Activated CD8-positive, alpha-beta T cell treated with anti-CD3 and anti-CD28 coated beads for 36 hours (primary cell): Measurements from ENCODE around the gene ASXL3. TPM values are rescaled to one million over a fixed set of nuclear protein-coding genes. Genes with fewer than 3 reads are reported as not detected.

Experiments used
- ATAC-seq: fragments of 200-7000 bp; cut with Tn5 transposase; one replicate; pipeline ENCODE4 v1.10.0; 2021; ENCODE audit warnings: mild to moderate bottlenecking, moderate library complexity
- CTCF ChIA-PET: fragments of 350-600 bp; sonication (Branson Sonifier 250); formaldehyde crosslinking; loops from one replicate; lab custom pipeline; 2021; ENCODE audit warnings: antibody characterized with exemption; lab: Charles Lee
- POLR2A ChIA-PET: fragments of 350-600 bp; sonication (Branson Sonifier 250); formaldehyde crosslinking; loops from one replicate; lab custom pipeline; 2021; ENCODE audit warnings: antibody characterized with exemption; lab: Charles Lee
- DNase-seq: peaks from one replicate; pipeline ENCODE4 v3.0.0-alpha.2; 2020
- H3K27ac Mint-ChIP-seq: one replicate; pipeline ENCODE4 v1.8.0; 2021; ENCODE audit warnings: mild to moderate bottlenecking, mixed read lengths
- H3K27me3 Mint-ChIP-seq: one replicate; pipeline ENCODE4 v1.8.0; 2021; ENCODE audit warnings: mixed read lengths
- H3K36me3 Mint-ChIP-seq: one replicate; pipeline ENCODE4 v1.8.0; 2021; ENCODE audit warnings: low read depth, mixed read lengths
- H3K4me1 Mint-ChIP-seq: one replicate; pipeline ENCODE4 v1.8.0; 2021; ENCODE audit warnings: low read depth, mixed read lengths
- H3K4me3 Mint-ChIP-seq: one replicate; pipeline ENCODE4 v1.8.0; 2021; ENCODE audit warnings: mild to moderate bottlenecking, moderate library complexity, mixed read lengths
- H3K9me3 Mint-ChIP-seq: one replicate; pipeline ENCODE4 v1.8.0; 2021; ENCODE audit warnings: mixed read lengths
- intact Hi-C: fragments of 100-400 bp; cut with micrococcal nuclease; formaldehyde crosslinking; loops from one replicate; pipeline ENCODE4 v1.10.0; 2022
- total RNA-seq, 2 experiments: library from RNA; stranded (reverse); gene quantifications; one replicate each; pipeline ENCODE4 v1.2.3, GENCODE V29; 2021
- TF ChIP-seq, protein P1 (sequence below): fragments of 200-600 bp; IDR thresholded peaks from one replicate; pipeline ENCODE4 v1.8.0; 2022; ENCODE audit warnings: antibody characterized with exemption, mild to moderate bottlenecking

ASXL3 gene
- total RNA-seq, 2 experiments from 2014 or later = not detected

GRCh38 chr18:33576999-33577646, 896 bp upstream of the ASXL3 start:
- H3K9me3 Mint-ChIP-seq = peaks cover 1% of the 10 kb centered on the region
- H3K27ac Mint-ChIP-seq = no peak overlapping the region
- ChIA-PET CTCF (no interaction called here), POLR2A (no interaction called here)
- ATAC-seq = no peak
- peaks cover 21% of the 10 kb centered on the region for H3K27me3 Mint-ChIP-seq
- H3K4me3 Mint-ChIP-seq = no peak overlapping the region
- intact Hi-C loops = no loop called here
- peaks cover 5% of the 10 kb centered on the region for H3K36me3 Mint-ChIP-seq
- peaks cover 4% of the 10 kb centered on the region for H3K4me1 Mint-ChIP-seq
- TF ChIP-seq, protein P1, sequence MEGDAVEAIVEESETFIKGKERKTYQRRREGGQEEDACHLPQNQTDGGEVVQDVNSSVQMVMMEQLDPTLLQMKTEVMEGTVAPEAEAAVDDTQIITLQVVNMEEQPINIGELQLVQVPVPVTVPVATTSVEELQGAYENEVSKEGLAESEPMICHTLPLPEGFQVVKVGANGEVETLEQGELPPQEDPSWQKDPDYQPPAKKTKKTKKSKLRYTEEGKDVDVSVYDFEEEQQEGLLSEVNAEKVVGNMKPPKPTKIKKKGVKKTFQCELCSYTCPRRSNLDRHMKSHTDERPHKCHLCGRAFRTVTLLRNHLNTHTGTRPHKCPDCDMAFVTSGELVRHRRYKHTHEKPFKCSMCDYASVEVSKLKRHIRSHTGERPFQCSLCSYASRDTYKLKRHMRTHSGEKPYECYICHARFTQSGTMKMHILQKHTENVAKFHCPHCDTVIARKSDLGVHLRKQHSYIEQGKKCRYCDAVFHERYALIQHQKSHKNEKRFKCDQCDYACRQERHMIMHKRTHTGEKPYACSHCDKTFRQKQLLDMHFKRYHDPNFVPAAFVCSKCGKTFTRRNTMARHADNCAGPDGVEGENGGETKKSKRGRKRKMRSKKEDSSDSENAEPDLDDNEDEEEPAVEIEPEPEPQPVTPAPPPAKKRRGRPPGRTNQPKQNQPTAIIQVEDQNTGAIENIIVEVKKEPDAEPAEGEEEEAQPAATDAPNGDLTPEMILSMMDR = no peak
- no peak for DNase-seq

- H3K4me3 Mint-ChIP-seq = peak overlapping the region; percentile 19
- CTCF ChIA-PET = no interaction called here
- H3K9me3 Mint-ChIP-seq = peaks cover 1% of the 10 kb centered on the region
- POLR2A ChIA-PET = interaction anchor here (0.6 kb wide), 1 partner anchor 82 kb away, joined by 3 read pairs; no protein-coding TSS in a partner anchor
- H3K27ac Mint-ChIP-seq = no peak overlapping the region
- H3K36me3 Mint-ChIP-seq = peaks cover 5% of the 10 kb centered on the region
- peaks cover 4% of the 10 kb centered on the region for H3K4me1 Mint-ChIP-seq
- H3K27me3 Mint-ChIP-seq = peaks cover 21% of the 10 kb centered on the region
- no peak for ATAC-seq
- intact Hi-C loops = no loop called here
- TF ChIP-seq, protein P1 = no peak
- DNase-seq = no peak
These were observed 714 bp downstream of the ASXL3 start for GRCh38 chr18:33578518-33579348.

GRCh38 chr18:33579349-33580215, 1.6 kb downstream of the ASXL3 start:
- peaks cover 21% of the 10 kb centered on the region for H3K27me3 Mint-ChIP-seq
- TF ChIP-seq, protein P1 = no peak
- ChIA-PET CTCF (no interaction called here), POLR2A (interaction anchor here (0.6 kb wide), 2 partner anchors 83 to 1463 kb away, joined by 3 read pairs; no protein-coding TSS in a partner anchor)
- H3K9me3 Mint-ChIP-seq = peaks cover 4% of the 10 kb centered on the region
- H3K4me1 Mint-ChIP-seq = peaks cover 4% of the 10 kb centered on the region
- H3K36me3 Mint-ChIP-seq = peaks cover 5% of the 10 kb centered on the region
- no peak overlapping the region for H3K4me3 Mint-ChIP-seq
- no peak overlapping the region for H3K27ac Mint-ChIP-seq
- intact Hi-C loops = no loop called here
- ATAC-seq (no peak), DNase-seq (peak; percentile 3)

DNA sequence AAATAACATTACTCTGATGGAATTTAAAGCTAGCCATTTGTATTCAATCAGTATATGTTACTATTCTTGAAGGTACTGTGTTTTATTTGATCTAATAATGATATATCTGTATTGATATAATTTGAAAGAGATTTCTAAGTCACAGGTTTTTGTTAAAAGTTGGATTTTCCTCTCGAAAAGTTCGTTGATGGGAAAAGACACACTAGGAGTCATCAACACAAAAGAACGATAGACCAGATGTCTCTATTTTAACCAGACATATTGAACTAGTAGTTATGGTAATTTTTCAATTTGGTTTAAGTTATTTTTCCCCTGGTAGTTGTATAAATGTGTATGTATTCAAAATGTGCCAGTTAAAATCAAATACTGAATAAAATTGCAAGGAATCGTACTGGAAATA, 2.5 kb downstream of the ASXL3 start:
- no peak for ATAC-seq
- POLR2A ChIA-PET = interaction anchor here (0.6 kb wide), 1 partner anchor 1464 kb away, joined by 3 read pairs; no protein-coding TSS in a partner anchor
- Mint-ChIP-seq H3K4me3 (no peak overlapping the region), H3K27ac (no peak overlapping the region), H3K36me3 (peaks cover 5% of the 10 kb centered on the region), H3K27me3 (peaks cover 15% of the 10 kb centered on the region), H3K4me1 (peaks cover 4% of the 10 kb centered on the region), H3K9me3 (peaks cover 4% of the 10 kb centered on the region)
- DNase-seq = no peak
- TF ChIP-seq, protein P1 = no peak
- CTCF ChIA-PET = no interaction called here
- intact Hi-C loops = no loop called here
